ENCODE measurements around the gene GGTLC2.
"Not testable (repeated sequence)": the region's sequence is repeated elsewhere in the genome, so short reads cannot be mapped to it uniquely, and the experiment has no call there.

The GGTLC2 gene

GRCh38 chr22:22685586-22685985, 41.2 kb downstream of the GGTLC2 start:
- Histone ChIP-seq H3K9ac (ENCODE audit: low read depth, low read length, poor library complexity, severe bottlenecking) (no peak overlapping the region), H3F3A (ENCODE audit: low read depth) (no peaks in the 10 kb centered on the region), H3K9me3 (ENCODE audit: insufficient read depth, low read depth, low read length) (no peaks in the 10 kb centered on the region), H3K4me1 (ENCODE audit: insufficient read depth, low read length, poor library complexity, severe bottlenecking) (peaks cover 7% of the 10 kb centered on the region), H4K20me1 (ENCODE audit: insufficient read depth, low read length, poor library complexity, severe bottlenecking) (no peaks in the 10 kb centered on the region), H3K4me3 (ENCODE audit: low read length, poor library complexity, severe bottlenecking) (no peak overlapping the region), H3K79me2 (ENCODE audit: insufficient read depth, low read length) (no peaks in the 10 kb centered on the region), H3K9me2 (replicated peaks; ENCODE audit: low read depth, low read length) (no peaks in the 10 kb centered on the region), H3K4me2 (ENCODE audit: low read depth, low read length, poor library complexity, severe bottlenecking) (no peak overlapping the region), H2AFZ (ENCODE audit: low read length) (no peak overlapping the region), H3K36me3 (ENCODE audit: insufficient read depth, low read length) (no peaks in the 10 kb centered on the region), H3K27me3 (ENCODE audit: insufficient read depth, low read length, poor library complexity, severe bottlenecking) (no peaks in the 10 kb centered on the region)
- TF ChIP-seq CTCF (conservative IDR thresholded peaks at IDR 0.05; ENCODE audit: low read length) (no peak), EZH2phosphoT487 (IDR thresholded peaks at IDR 0.05; ENCODE audit: borderline replicate concordance) (no peak)

- not testable (repeated sequence) for H3K4me1 ChIP-seq (ENCODE audit: insufficient read depth, low read length, poor library complexity, severe bottlenecking); H4K20me1 ChIP-seq (ENCODE audit: insufficient read depth, low read length, poor library complexity, severe bottlenecking); H3K4me3 ChIP-seq (ENCODE audit: low read length, poor library complexity, severe bottlenecking); H3K79me2 ChIP-seq (ENCODE audit: insufficient read depth, low read length); H3F3A ChIP-seq (ENCODE audit: low read depth); H2AFZ ChIP-seq (ENCODE audit: low read length); H3K27me3 ChIP-seq (ENCODE audit: insufficient read depth, low read length, poor library complexity, severe bottlenecking); H3K9ac ChIP-seq (ENCODE audit: low read depth, low read length, poor library complexity, severe bottlenecking); H3K9me3 ChIP-seq (ENCODE audit: insufficient read depth, low read depth, low read length); H3K4me2 ChIP-seq (ENCODE audit: low read depth, low read length, poor library complexity, severe bottlenecking); H3K36me3 ChIP-seq (ENCODE audit: insufficient read depth, low read length); H3K9me2 ChIP-seq (replicated peaks; ENCODE audit: low read depth, low read length)
Observed at GRCh38 chr22:22686202-22687115, 42.0 kb downstream of the GGTLC2 start.

GRCh38 chr22:22687638-22688500, 43.5 kb downstream of the GGTLC2 start:
- H3K9ac ChIP-seq (ENCODE audit: low read depth, low read length, poor library complexity, severe bottlenecking): no peak overlapping the region
- H3K4me3 ChIP-seq (ENCODE audit: low read length, poor library complexity, severe bottlenecking): no peak overlapping the region
- H2AFZ ChIP-seq (ENCODE audit: low read length): no peak overlapping the region
- no peaks in the 10 kb centered on the region for H3K9me3 ChIP-seq (ENCODE audit: insufficient read depth, low read depth, low read length)
- no peaks in the 10 kb centered on the region for H3K9me2 ChIP-seq (replicated peaks; ENCODE audit: low read depth, low read length)
- H3K36me3 ChIP-seq (ENCODE audit: insufficient read depth, low read length): no peaks in the 10 kb centered on the region
- no peaks in the 10 kb centered on the region for H3F3A ChIP-seq (ENCODE audit: low read depth)
- no peaks in the 10 kb centered on the region for H4K20me1 ChIP-seq (ENCODE audit: insufficient read depth, low read length, poor library complexity, severe bottlenecking)
- H3K79me2 ChIP-seq (ENCODE audit: insufficient read depth, low read length): no peaks in the 10 kb centered on the region
- no peak overlapping the region for H3K4me2 ChIP-seq (ENCODE audit: low read depth, low read length, poor library complexity, severe bottlenecking)
- no peaks in the 10 kb centered on the region for H3K27me3 ChIP-seq (ENCODE audit: insufficient read depth, low read length, poor library complexity, severe bottlenecking)
- no peak for TF ChIP-seq EZH2phosphoT487 (IDR thresholded peaks at IDR 0.05; ENCODE audit: borderline replicate concordance)
- peak; percentile 93 for TF ChIP-seq CTCF (conservative IDR thresholded peaks at IDR 0.05; ENCODE audit: low read length)
- H3K4me1 ChIP-seq (ENCODE audit: insufficient read depth, low read length, poor library complexity, severe bottlenecking): peaks cover 7% of the 10 kb centered on the region

Measured in Loucy (cell line).